HG03565 (cell line): ENCODE measurements around the gene TMPO.
A peak's percentile ranks its signal among the peaks of the same experiment; 100 is the strongest.
"Not testable (repeated sequence)": the region's sequence is repeated elsewhere in the genome, so short reads cannot be mapped to it uniquely, and the experiment has no call there.

ENCODE experiments used
- ATAC-seq: cut with Tn5 transposase; IDR thresholded peaks from one replicate; pipeline ENCODE4 v1.9.1; 2021; ENCODE audit warnings: mild to moderate bottlenecking, moderate library complexity; ENCODE audit not compliant: unreplicated experiment

TMPO gene

GRCh38 chr12:98578392-98578791 is 63.0 kb downstream of the TMPO start:
- ATAC-seq = no peak

GRCh38 chr12:98578821-98579220 is 63.4 kb downstream of the TMPO start:
- ATAC-seq = no peak

- ATAC-seq = no peak
These were observed 64.0 kb downstream of the TMPO start for GRCh38 chr12:98579347-98579746.

GRCh38 chr12:98579835-98580234 is 64.4 kb downstream of the TMPO start:
- no peak for ATAC-seq

GRCh38 chr12:98580695-98581094 is 65.3 kb downstream of the TMPO start:
- no peak for ATAC-seq

- ATAC-seq = no peak
These were observed 65.7 kb downstream of the TMPO start for GRCh38 chr12:98581101-98581500.

GRCh38 chr12:98582093-98582492 is 66.7 kb downstream of the TMPO start:
- ATAC-seq = no peak

- no peak for ATAC-seq
These were observed 71.7 kb downstream of the TMPO start for GRCh38 chr12:98587084-98587483.

GRCh38 chr12:98591209-98591608 is 75.8 kb downstream of the TMPO start:
- ATAC-seq = no peak

- no peak for ATAC-seq
These were observed 77.5 kb downstream of the TMPO start for GRCh38 chr12:98592825-98593322.

GRCh38 chr12:98593351-98594049 is 78.1 kb downstream of the TMPO start, which contains the start of gene SLC25A3:
Gene SLC25A3, plus strand, starts transcription at chr12:98593686. Its CDS starts 293 bp downstream, at chr12:98593979.
- peak; percentile 100 for ATAC-seq

GRCh38 chr12:98594050-98594835 is 78.9 kb downstream of the TMPO start:
- no peak for ATAC-seq

GRCh38 chr12:98595243-98595988 is 80.0 kb downstream of the TMPO start:
- no peak for ATAC-seq

- not testable (repeated sequence) for ATAC-seq
These were observed 81.9 kb downstream of the TMPO start for GRCh38 chr12:98597313-98597712.
